ENCODE results near the gene CLEC9A.

Gene CLEC9A

DNA sequence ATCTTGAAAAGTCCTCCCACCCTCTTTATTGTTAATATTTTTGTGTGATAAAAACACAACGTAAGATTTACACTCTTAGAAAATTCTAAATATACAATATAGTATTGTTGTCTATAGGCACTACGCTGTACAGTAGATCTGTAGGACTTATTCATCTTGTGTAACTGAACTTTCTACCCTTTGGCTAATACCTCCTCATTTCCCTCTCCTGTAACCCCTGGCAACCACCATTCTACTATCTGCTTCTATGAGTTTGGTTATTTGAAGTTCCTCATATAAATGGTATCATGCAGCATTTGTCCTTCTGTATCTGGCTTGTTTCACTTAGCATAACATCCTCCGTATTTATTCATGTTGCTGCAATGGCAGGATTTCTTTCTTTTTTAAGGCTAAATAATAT is 5.2 kb upstream of the CLEC9A start:
- TF ChIP-seq POLR2AphosphoS5 (IDR thresholded peaks at IDR 0.05; ENCODE audit: low read depth, low read length) (no peak), SIN3A (IDR thresholded peaks at IDR 0.05; ENCODE audit: borderline replicate concordance, insufficient read depth, low read length) (no peak), FOXP2 (optimal IDR thresholded peaks at IDR 0.05; ENCODE audit: borderline replicate concordance, extremely low read depth, extremely low read length, insufficient read depth) (no peak), TAF1 (IDR thresholded peaks at IDR 0.05; ENCODE audit: borderline replicate concordance, insufficient read depth, low read length) (no peak)

DNA sequence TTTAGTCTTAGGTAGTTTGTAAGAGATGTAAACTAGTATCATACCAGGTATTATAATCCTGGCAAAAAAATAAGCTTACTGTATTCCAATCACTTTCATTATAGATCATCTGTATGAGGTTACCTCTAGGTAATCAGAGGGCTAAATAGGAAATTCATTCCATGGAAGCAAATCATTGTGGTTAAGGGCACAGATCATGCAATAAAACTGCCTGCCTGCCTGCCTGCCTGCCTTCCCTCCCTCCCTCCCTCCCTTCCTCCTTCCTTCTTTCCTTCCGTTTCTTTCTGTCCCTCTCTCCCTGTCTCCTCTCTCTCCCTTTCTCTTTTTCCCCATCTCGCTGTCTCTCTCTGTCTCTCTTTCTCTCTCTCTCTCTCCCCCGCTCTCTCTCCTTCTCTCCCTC is 3.2 kb upstream of the CLEC9A start:
- no peak for TF ChIP-seq TAF1 (IDR thresholded peaks at IDR 0.05; ENCODE audit: borderline replicate concordance, insufficient read depth, low read length)
- TF ChIP-seq SIN3A (IDR thresholded peaks at IDR 0.05; ENCODE audit: borderline replicate concordance, insufficient read depth, low read length): no peak
- TF ChIP-seq FOXP2 (optimal IDR thresholded peaks at IDR 0.05; ENCODE audit: borderline replicate concordance, extremely low read depth, extremely low read length, insufficient read depth): no peak
- no peak for TF ChIP-seq POLR2AphosphoS5 (IDR thresholded peaks at IDR 0.05; ENCODE audit: low read depth, low read length)
- TF ChIP-seq, protein P1, sequence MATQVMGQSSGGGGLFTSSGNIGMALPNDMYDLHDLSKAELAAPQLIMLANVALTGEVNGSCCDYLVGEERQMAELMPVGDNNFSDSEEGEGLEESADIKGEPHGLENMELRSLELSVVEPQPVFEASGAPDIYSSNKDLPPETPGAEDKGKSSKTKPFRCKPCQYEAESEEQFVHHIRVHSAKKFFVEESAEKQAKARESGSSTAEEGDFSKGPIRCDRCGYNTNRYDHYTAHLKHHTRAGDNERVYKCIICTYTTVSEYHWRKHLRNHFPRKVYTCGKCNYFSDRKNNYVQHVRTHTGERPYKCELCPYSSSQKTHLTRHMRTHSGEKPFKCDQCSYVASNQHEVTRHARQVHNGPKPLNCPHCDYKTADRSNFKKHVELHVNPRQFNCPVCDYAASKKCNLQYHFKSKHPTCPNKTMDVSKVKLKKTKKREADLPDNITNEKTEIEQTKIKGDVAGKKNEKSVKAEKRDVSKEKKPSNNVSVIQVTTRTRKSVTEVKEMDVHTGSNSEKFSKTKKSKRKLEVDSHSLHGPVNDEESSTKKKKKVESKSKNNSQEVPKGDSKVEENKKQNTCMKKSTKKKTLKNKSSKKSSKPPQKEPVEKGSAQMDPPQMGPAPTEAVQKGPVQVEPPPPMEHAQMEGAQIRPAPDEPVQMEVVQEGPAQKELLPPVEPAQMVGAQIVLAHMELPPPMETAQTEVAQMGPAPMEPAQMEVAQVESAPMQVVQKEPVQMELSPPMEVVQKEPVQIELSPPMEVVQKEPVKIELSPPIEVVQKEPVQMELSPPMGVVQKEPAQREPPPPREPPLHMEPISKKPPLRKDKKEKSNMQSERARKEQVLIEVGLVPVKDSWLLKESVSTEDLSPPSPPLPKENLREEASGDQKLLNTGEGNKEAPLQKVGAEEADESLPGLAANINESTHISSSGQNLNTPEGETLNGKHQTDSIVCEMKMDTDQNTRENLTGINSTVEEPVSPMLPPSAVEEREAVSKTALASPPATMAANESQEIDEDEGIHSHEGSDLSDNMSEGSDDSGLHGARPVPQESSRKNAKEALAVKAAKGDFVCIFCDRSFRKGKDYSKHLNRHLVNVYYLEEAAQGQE (IDR thresholded peaks at IDR 0.05; ENCODE audit: insufficient read depth in 1 of 2, low read depth in 2 of 2, low read length in 2 of 2): no peak

DNA sequence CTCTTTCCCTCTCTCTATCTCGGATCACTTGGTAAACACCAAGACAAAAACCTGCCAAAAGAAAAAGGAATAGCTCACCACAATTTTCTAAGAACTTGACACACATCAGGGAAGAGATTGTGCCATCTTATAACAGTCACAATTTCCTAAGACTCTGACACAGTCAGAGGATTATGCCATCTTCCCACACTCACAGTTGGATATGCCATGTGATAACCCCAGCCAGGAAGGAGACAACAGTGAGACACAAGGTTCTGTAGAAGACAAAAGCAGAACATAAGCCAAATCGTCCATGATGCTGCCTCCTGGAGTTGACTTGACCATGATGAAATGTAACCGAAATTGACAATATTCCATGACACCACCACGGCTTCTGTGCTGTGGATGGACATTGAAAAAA is 2.8 kb upstream of the CLEC9A start:
- no peak for TF ChIP-seq FOXP2 (optimal IDR thresholded peaks at IDR 0.05; ENCODE audit: borderline replicate concordance, extremely low read depth, extremely low read length, insufficient read depth)
- TF ChIP-seq POLR2AphosphoS5 (IDR thresholded peaks at IDR 0.05; ENCODE audit: low read depth, low read length): no peak
- no peak for TF ChIP-seq TAF1 (IDR thresholded peaks at IDR 0.05; ENCODE audit: borderline replicate concordance, insufficient read depth, low read length)
- TF ChIP-seq SIN3A (IDR thresholded peaks at IDR 0.05; ENCODE audit: borderline replicate concordance, insufficient read depth, low read length): no peak
- TF ChIP-seq, protein P1 (IDR thresholded peaks at IDR 0.05; ENCODE audit: insufficient read depth in 1 of 2, low read depth in 2 of 2, low read length in 2 of 2): no peak

DNA sequence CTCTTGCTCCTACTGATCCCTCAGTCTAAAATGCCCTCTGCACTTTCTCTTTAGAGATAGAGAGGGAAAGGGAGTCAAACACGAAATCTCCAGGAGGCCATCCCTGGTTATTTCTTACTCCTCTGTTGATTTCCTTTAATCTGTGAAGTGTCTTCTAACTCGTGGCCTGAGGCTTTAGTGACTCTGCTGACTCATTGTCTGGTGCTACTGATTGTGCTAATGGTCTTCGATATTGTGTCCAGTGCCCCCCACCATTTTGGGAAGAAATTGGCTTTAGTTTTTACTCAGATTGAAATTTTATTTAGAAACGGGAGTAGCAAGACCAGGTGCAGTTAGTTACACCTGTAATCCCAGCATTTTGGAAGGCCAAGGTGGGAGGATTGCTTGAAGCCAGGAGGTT is 839 bp downstream of the CLEC9A start:
- TF ChIP-seq TAF1 (IDR thresholded peaks at IDR 0.05; ENCODE audit: borderline replicate concordance, insufficient read depth, low read length) (no peak), SIN3A (IDR thresholded peaks at IDR 0.05; ENCODE audit: borderline replicate concordance, insufficient read depth, low read length) (no peak), POLR2AphosphoS5 (IDR thresholded peaks at IDR 0.05; ENCODE audit: low read depth, low read length) (no peak), FOXP2 (optimal IDR thresholded peaks at IDR 0.05; ENCODE audit: borderline replicate concordance, extremely low read depth, extremely low read length, insufficient read depth) (no peak)
- TF ChIP-seq, protein P1 (IDR thresholded peaks at IDR 0.05; ENCODE audit: insufficient read depth in 1 of 2, low read depth in 2 of 2, low read length in 2 of 2): no peak

DNA sequence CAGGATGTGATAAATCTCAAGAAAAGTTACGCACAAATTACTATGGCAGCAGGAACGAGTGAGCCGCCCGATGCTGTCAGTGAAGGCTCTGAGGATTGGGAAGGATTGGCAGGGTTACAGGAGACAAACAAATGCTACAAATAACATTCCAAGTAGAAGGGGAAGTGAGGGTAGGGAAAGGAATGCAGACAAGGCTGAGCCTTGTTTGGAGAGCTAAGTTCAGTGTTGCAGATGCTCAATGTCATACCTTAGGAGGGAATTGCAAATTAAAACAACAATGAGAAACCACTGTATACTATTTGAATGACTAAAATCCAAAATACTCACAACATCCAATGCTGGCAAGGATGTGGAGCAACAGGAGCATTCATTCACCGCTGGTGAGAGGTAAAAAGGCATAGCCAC is 1.3 kb downstream of the CLEC9A start:
- TF ChIP-seq SIN3A (IDR thresholded peaks at IDR 0.05; ENCODE audit: borderline replicate concordance, insufficient read depth, low read length) (no peak), POLR2AphosphoS5 (IDR thresholded peaks at IDR 0.05; ENCODE audit: low read depth, low read length) (no peak), TAF1 (IDR thresholded peaks at IDR 0.05; ENCODE audit: borderline replicate concordance, insufficient read depth, low read length) (no peak), FOXP2 (optimal IDR thresholded peaks at IDR 0.05; ENCODE audit: borderline replicate concordance, extremely low read depth, extremely low read length, insufficient read depth) (no peak)
- TF ChIP-seq, protein P1 (IDR thresholded peaks at IDR 0.05; ENCODE audit: insufficient read depth in 1 of 2, low read depth in 2 of 2, low read length in 2 of 2): no peak

Measured in PFSK-1 (cell line).